ENCODE results near the gene NKX6-2.

- no peak for TF ChIP-seq CTCF (IDR thresholded peaks at IDR 0.05; ENCODE audit: insufficient read depth, low read depth, low read length)
- TF ChIP-seq EZH2 (IDR thresholded peaks at IDR 0.05; ENCODE audit: insufficient read depth, low read length) = no peak
Measured at GRCh38 chr10:132754071-132754470, 31.9 kb downstream of the NKX6-2 start.
